A549 (cell line): ENCODE results near the gene KLHL22. TPM values are rescaled to one million over a fixed set of nuclear protein-coding genes. Genes with fewer than 3 reads are reported as not detected.

Experiments
- ATAC-seq, 2 experiments: fragments of 200-7000 bp in 1 of 2; fragments of >200 bp in 1 of 2; cut with Nextera tagmentation in 1 of 2; cut with Tn5 transposase in 1 of 2; 3 replicates each; pipeline versions ENCODE4 v1.8.0 to v1.9.1; 2018 to 2020; ENCODE audit warnings: mild to moderate bottlenecking in 1 of 2, moderate library complexity in 1 of 2
- CTCF ChIA-PET: fragments of 300-600 bp; sonication (Branson Sonifier 250); formaldehyde crosslinking; extraction: SDS; loops from one replicate; lab custom pipeline; 2021; ENCODE audit warnings: antibody characterized with exemption, inconsistent platforms; lab: Yijun Ruan, JAX
- POLR2A ChIA-PET: fragments of 350-600 bp; formaldehyde crosslinking; extraction: SDS; loops from one replicate; lab custom pipeline; 2021; ENCODE audit warnings: antibody characterized with exemption, inconsistent platforms; lab: Yijun Ruan, JAX
- DNase-seq, 2 experiments: peaks; one replicate each; pipeline versions ENCODE4 v3.0.0 to v3.0.0-alpha.2; 2011 to 2016; ENCODE audit warnings: low read depth in 1 of 2, low spot score in 1 of 2
- FAIRE-seq: peaks from 2 replicates; lab custom pipeline; 2011; peaks lifted over from hg19 to GRCh38; lab: Jason Lieb, UNC
- H3K27ac ChIP-seq, 2 experiments: fragments of >200 bp; sonication (Bioruptor Twin); formaldehyde crosslinking; 3 replicates each; pipeline ENCODE4 v1.5.1; 2016 to 2017
- H3K4me1 ChIP-seq: fragments of >200 bp; sonication (Bioruptor Twin); formaldehyde crosslinking; 3 replicates; pipeline ENCODE4 v1.6.1; 2016
- H3K4me2 ChIP-seq: fragments of >200 bp; sonication (Bioruptor Twin); formaldehyde crosslinking; 3 replicates; pipeline ENCODE4 v1.6.1; 2016
- H3K4me3 ChIP-seq: fragments of >200 bp; sonication (Bioruptor Twin); formaldehyde crosslinking; 3 replicates; pipeline ENCODE4 v1.5.1; 2016
- H3K9me3 ChIP-seq: fragments of >200 bp; sonication (Bioruptor Twin); formaldehyde crosslinking; 3 replicates; pipeline ENCODE4 v1.6.1; 2016
- CBX2 ChIP-seq: fragments of 200-600 bp; sonication (generic); IDR thresholded peaks from 2 replicates; pipeline ENCODE4 v1.6.1; 2016; ENCODE audit warnings: low read depth, mild to moderate bottlenecking, borderline replicate concordance
- CTCF ChIP-seq: fragments of >200 bp; sonication (Bioruptor Twin); formaldehyde crosslinking; IDR thresholded peaks from 3 replicates; pipeline ENCODE4 v1.5.1; 2016
- E2F6 ChIP-seq: IDR thresholded peaks from 2 replicates; pipeline ENCODE4 v1.6.1; 2012; ENCODE audit warnings: low read depth, borderline replicate concordance
- EHF ChIP-seq: fragments of 250-450 bp; sonication (Bioruptor Pico); IDR thresholded peaks from 2 replicates; pipeline ENCODE4 v1.5.0; 2020; ENCODE audit warnings: mild to moderate bottlenecking
- EHMT2 ChIP-seq: fragments of 200-600 bp; sonication (generic); IDR thresholded peaks from 2 replicates; pipeline ENCODE4 v1.6.1; 2016; ENCODE audit warnings: antibody characterized with exemption, low read depth, mild to moderate bottlenecking, moderate library complexity
- ESRRA ChIP-seq: fragments of 150-350 bp; IDR thresholded peaks from 2 replicates; pipeline ENCODE4 v1.6.1; 2014; ENCODE audit warnings: mild to moderate bottlenecking, low read length, borderline replicate concordance
- FOSL2 ChIP-seq, 2 experiments: fragments of 450-650 bp in 1 of 2; fragments of >200 bp in 1 of 2; sonication (Bioruptor Twin) in 1 of 2; formaldehyde crosslinking; IDR thresholded peaks; 2 replicates each; pipeline versions ENCODE4 v1.5.0 to v1.6.1; 2016 to 2020; ENCODE audit warnings: mild to moderate bottlenecking in 1 of 2, moderate library complexity in 1 of 2
- FOXS1 ChIP-seq: fragments of 250-450 bp; sonication (Bioruptor Pico); IDR thresholded peaks from 2 replicates; pipeline ENCODE4 v1.5.0; 2020; ENCODE audit warnings: mild to moderate bottlenecking, moderate library complexity
- HES2 ChIP-seq: fragments of >200 bp; sonication (Bioruptor Twin); formaldehyde crosslinking; IDR thresholded peaks from 2 replicates; pipeline ENCODE4 v1.6.1; 2016
- HOXB5 ChIP-seq: fragments of 250-450 bp; sonication (Bioruptor Pico); IDR thresholded peaks from 2 replicates; pipeline ENCODE4 v1.5.0; 2020; ENCODE audit warnings: mild to moderate bottlenecking, moderate library complexity
- JUN ChIP-seq, 2 experiments: fragments of >200 bp; sonication (Bioruptor Twin); formaldehyde crosslinking; IDR thresholded peaks; 2 replicates in 1 of 2; 3 replicates in 1 of 2; pipeline ENCODE4 v1.6.1; 2016 to 2017
- KDM1A ChIP-seq: fragments of 200-600 bp; sonication (generic); IDR thresholded peaks from 2 replicates; pipeline ENCODE4 v1.6.1; 2016; ENCODE audit warnings: low read depth, mild to moderate bottlenecking
- MAX ChIP-seq: IDR thresholded peaks from 2 replicates; pipeline ENCODE4 v1.6.1; 2012
- PBX3 ChIP-seq: IDR thresholded peaks from 2 replicates; pipeline ENCODE4 v1.6.1; 2012
- PHF8 ChIP-seq: fragments of 200-600 bp; sonication (generic); IDR thresholded peaks from 2 replicates; pipeline ENCODE4 v1.6.1; 2016; ENCODE audit warnings: low read depth, mild to moderate bottlenecking, antibody characterized with exemption, moderate library complexity, borderline replicate concordance
- POLR2A ChIP-seq: IDR thresholded peaks from 2 replicates; pipeline ENCODE4 v1.6.1; 2012; ENCODE audit warnings: mild to moderate bottlenecking, low read length
- POLR2AphosphoS2 ChIP-seq: conservative IDR thresholded peaks from 2 replicates; pipeline ENCODE4 v1.6.1; 2012; ENCODE audit warnings: low read length, improper control_type of control experiment, inconsistent platforms
- RAD21 ChIP-seq, 2 experiments: fragments of >200 bp in 1 of 2; sonication (Bioruptor Twin) in 1 of 2; formaldehyde crosslinking in 1 of 2; IDR thresholded peaks in 1 of 2; conservative IDR thresholded peaks in 1 of 2; 2 replicates in 1 of 2; 3 replicates in 1 of 2; pipeline ENCODE4 v1.6.1; 2012 to 2018; ENCODE audit warnings: inconsistent platforms in 1 of 2
- RARB ChIP-seq: fragments of 250-450 bp; sonication (Bioruptor Pico); IDR thresholded peaks from 2 replicates; pipeline ENCODE4 v1.8.0; 2021; ENCODE audit warnings: mild to moderate bottlenecking, moderate library complexity
- RCOR1 ChIP-seq: fragments of 150-350 bp; IDR thresholded peaks from 2 replicates; pipeline ENCODE4 v1.6.1; 2014; ENCODE audit warnings: antibody characterized with exemption, low read length, low read depth
- RFX5 ChIP-seq: fragments of 450-650 bp; IDR thresholded peaks from 2 replicates; pipeline ENCODE4 v1.7.1; 2014; ENCODE audit warnings: antibody characterized with exemption, mild to moderate bottlenecking, moderate library complexity
- RNF2 ChIP-seq: fragments of 200-600 bp; sonication (generic); IDR thresholded peaks from 2 replicates; pipeline ENCODE4 v1.6.1; 2016; ENCODE audit warnings: low read depth, mild to moderate bottlenecking, antibody characterized with exemption, moderate library complexity, borderline replicate concordance
- SMC3 ChIP-seq: fragments of >200 bp; sonication (Bioruptor Twin); formaldehyde crosslinking; IDR thresholded peaks from 3 replicates; pipeline ENCODE4 v1.6.1; 2018; ENCODE audit warnings: inconsistent platforms
- SREBF2 ChIP-seq: fragments of 450-650 bp; IDR thresholded peaks from 2 replicates; pipeline ENCODE4 v1.6.1; 2014; ENCODE audit warnings: mild to moderate bottlenecking, moderate library complexity
- ZNF302 ChIP-seq: fragments of 250-450 bp; sonication (Bioruptor Pico); IDR thresholded peaks from 2 replicates; pipeline ENCODE4 v1.9.0; 2021; ENCODE audit warnings: inconsistent platforms, mild to moderate bottlenecking, moderate library complexity
- ZSCAN20 ChIP-seq: fragments of 250-450 bp; sonication (Bioruptor Pico); IDR thresholded peaks from 2 replicates; pipeline ENCODE4 v1.8.0; 2022; ENCODE audit warnings: mild to moderate bottlenecking, moderate library complexity
- WGBS: methylation state at CpG from one replicate; pipeline ENCODE4 v1.1.6; 2017; ENCODE audit errors: missing lambda C conversion rate; 5-methylcytosine and 5-hydroxymethylcytosine counted together
- polyA plus RNA-seq, 4 experiments: library from polyadenylated mRNA; depleted of rRNA in 3 of 4; stranded (reverse); fragments of >200 nt; fragmentation: RNase III in 1 of 4; extraction: RNeasy Plus Mini Kit Qiagen cat#74134 plus additional on column Dnase treatment in 1 of 4; gene quantifications; 2 replicates in 3 of 4; 3 replicates in 1 of 4; pipeline ENCODE4 v1.2.3, GENCODE V29; 2011 to 2017

KLHL22 gene
- polyA plus RNA-seq, 2 of the 4 experiments (the other 2 are of a cell fraction) = 11.7 TPM

GRCh38 chr22:20497426-20497825 lies 1.8 kb upstream of the KLHL22 start:
- 100% methylated on average over 3 of the region's 3 CpGs for WGBS
- ChIA-PET CTCF (interaction anchor here (0.9 to 1.6 kb wide), 3 partner anchors 10 to 66 kb away, joined by 3 to 7 read pairs (median 6); partner anchors contain the start of gene MED15), POLR2A (no interaction called here)
- ATAC-seq (no peak), FAIRE-seq (no peak), DNase-seq (no peak)
- Histone ChIP-seq H3K27ac (no peak overlapping the region), H3K4me2 (peak overlapping the region; percentile 97), H3K4me3 (no peak overlapping the region), H3K4me1 (peaks cover 12% of the 10 kb centered on the region; the same call in 2 of the 3 replicates), H3K9me3 (no peaks in the 10 kb centered on the region)
- TF ChIP-seq HES2 (no peak), HOXB5 (CRISPR knock-in tag) (no peak), EHF (CRISPR knock-in tag) (no peak), CTCF (no peak), RCOR1 (no peak), FOSL2 (IDR thresholded peaks at IDR 0.05) (no peak), FOSL2 (CRISPR knock-in tag; IDR thresholded peaks at IDR 0.05) (no peak), JUN (IDR thresholded peaks at IDR 0.05) (no peak), KDM1A (no peak), ZSCAN20 (CRISPR knock-in tag) (no peak), CBX2 (no peak), RARB (CRISPR knock-in tag) (no peak)

- no peak for FAIRE-seq
- TF ChIP-seq EHMT2 (no peak), POLR2AphosphoS2 (no peak), POLR2A (peak; percentile 52), CTCF (peak; percentile 60), E2F6 (peak; percentile 39; the same call in 1 of the 2 replicates), PHF8 (peak; percentile 73; the same call in 1 of the 2 replicates), ZNF302 (CRISPR knock-in tag) (no peak), FOXS1 (CRISPR knock-in tag) (no peak), PBX3 (no peak), MAX (peak; percentile 78), FOSL2 (IDR thresholded peaks at IDR 0.05) (no peak), FOSL2 (CRISPR knock-in tag; IDR thresholded peaks at IDR 0.05) (no peak), RFX5 (no peak), RNF2 (no peak), ESRRA (no peak), CBX2 (no peak), SREBF2 (no peak), RAD21 (conservative IDR thresholded peaks at IDR 0.05 in 1 of 2, IDR thresholded peaks at IDR 0.05 in 1 of 2) (peak; percentile 53 to 55), SMC3 (peak; percentile 54), JUN (IDR thresholded peaks at IDR 0.05) (peak; percentile 35 to 56; a peak in 2 of 5 replicates)
- WGBS = under 1% methylated on average over 33 of the region's 54 CpGs
- ChIA-PET POLR2A (interaction anchor here (0.6 to 1.1 kb wide), 8 partner anchors 8 to 456 kb away, joined by 3 to 5 read pairs (median 3); no protein-coding TSS in a partner anchor), CTCF (no interaction called here)
- Histone ChIP-seq H3K4me1 (peaks cover 12% of the 10 kb centered on the region; the same call in 2 of the 3 replicates), H3K27ac (peak overlapping the region; percentile 96 to 97), H3K4me2 (peak overlapping the region; percentile 97), H3K4me3 (peak overlapping the region; percentile 84), H3K9me3 (no peaks in the 10 kb centered on the region)
- DNase-seq = peak; percentile 76 to 86
- peak; percentile 87 to 94 for ATAC-seq
These were observed 476 bp upstream of the KLHL22 start for GRCh38 chr22:20495861-20496681.
